MM.1S (cell line): ENCODE data around the gene DCHS2.

Source experiments
- DNase-seq: peaks from one replicate; pipeline ENCODE4 v3.0.0-alpha.2; 2015
- H2AFZ ChIP-seq: fragments of 300-600 bp; sonication (generic); 2 replicates; pipeline ENCODE4 v1.6.0; 2016; ENCODE audit warnings: antibody characterized with exemption, low read length
- H3F3A ChIP-seq: fragments of 300-600 bp; sonication (generic); 2 replicates; pipeline ENCODE4 v1.6.1; 2016; ENCODE audit warnings: mild to moderate bottlenecking, antibody characterized with exemption, low read length, moderate library complexity, mixed read lengths; ENCODE audit not compliant: insufficient read depth
- H3K27ac ChIP-seq: fragments of 300-600 bp; sonication (generic); 2 replicates; pipeline ENCODE4 v1.5.1; 2016; ENCODE audit warnings: mild to moderate bottlenecking, low read length
- H3K27me3 ChIP-seq: fragments of 300-600 bp; sonication (generic); replicated peaks from 2 replicates; pipeline ENCODE4 v1.6.0; 2016; ENCODE audit warnings: low read length; ENCODE audit not compliant: insufficient read depth
- H3K36me3 ChIP-seq: fragments of 300-600 bp; sonication (generic); replicated peaks from 2 replicates; pipeline ENCODE4 v1.6.1; 2016; ENCODE audit warnings: mild to moderate bottlenecking, low read length, mixed read lengths; ENCODE audit not compliant: insufficient read depth
- H3K4me1 ChIP-seq: fragments of 300-600 bp; sonication (generic); 2 replicates; pipeline ENCODE4 v1.6.1; 2016; ENCODE audit warnings: low read length, mixed read lengths
- H3K4me2 ChIP-seq: fragments of 300-600 bp; sonication (generic); 2 replicates; pipeline ENCODE4 v1.6.0; 2016; ENCODE audit warnings: low read depth, low read length
- H3K4me3 ChIP-seq: fragments of 300-600 bp; sonication (generic); 2 replicates; pipeline ENCODE4 v1.5.1; 2016; ENCODE audit warnings: low read length, mixed read lengths
- H3K79me2 ChIP-seq: fragments of 300-600 bp; sonication (generic); 2 replicates; pipeline ENCODE4 v1.6.1; 2016; ENCODE audit warnings: mixed run types, low read length, mixed read lengths
- H3K9ac ChIP-seq: fragments of 300-600 bp; sonication (generic); 2 replicates; pipeline ENCODE4 v1.6.1; 2016; ENCODE audit warnings: low read length, mixed read lengths
- H3K9me2 ChIP-seq: fragments of 300-600 bp; sonication (generic); replicated peaks from 2 replicates; pipeline ENCODE4 v1.6.1; 2016; ENCODE audit warnings: mild to moderate bottlenecking, low read length, mixed read lengths; ENCODE audit not compliant: insufficient read depth
- H3K9me3 ChIP-seq: fragments of 300-600 bp; sonication (generic); replicated peaks from 2 replicates; pipeline ENCODE4 v1.6.1; 2016; ENCODE audit warnings: mild to moderate bottlenecking, low read length, mixed read lengths; ENCODE audit not compliant: insufficient read depth
- H4K20me1 ChIP-seq: fragments of 300-600 bp; sonication (generic); 2 replicates; pipeline ENCODE4 v1.6.1; 2016; ENCODE audit warnings: mild to moderate bottlenecking, low read length, moderate library complexity, mixed read lengths; ENCODE audit not compliant: insufficient read depth
- CTCF ChIP-seq: fragments of 300-600 bp; sonication (generic); IDR thresholded peaks from 2 replicates; pipeline ENCODE4 v1.5.1; 2016; ENCODE audit warnings: antibody characterized with exemption, low read length, mixed read lengths
- EZH2 ChIP-seq: fragments of 300-600 bp; sonication (generic); optimal IDR thresholded peaks from 2 replicates; pipeline ENCODE3; 2017; ENCODE audit warnings: low read depth, mild to moderate bottlenecking, antibody characterized with exemption, low read length, mixed read lengths
- EZH2phosphoT487 ChIP-seq: fragments of 300-600 bp; sonication (generic); IDR thresholded peaks from 2 replicates; pipeline ENCODE4 v1.6.1; 2018; ENCODE audit warnings: antibody characterized with exemption, low read length

Gene DCHS2

DNA sequence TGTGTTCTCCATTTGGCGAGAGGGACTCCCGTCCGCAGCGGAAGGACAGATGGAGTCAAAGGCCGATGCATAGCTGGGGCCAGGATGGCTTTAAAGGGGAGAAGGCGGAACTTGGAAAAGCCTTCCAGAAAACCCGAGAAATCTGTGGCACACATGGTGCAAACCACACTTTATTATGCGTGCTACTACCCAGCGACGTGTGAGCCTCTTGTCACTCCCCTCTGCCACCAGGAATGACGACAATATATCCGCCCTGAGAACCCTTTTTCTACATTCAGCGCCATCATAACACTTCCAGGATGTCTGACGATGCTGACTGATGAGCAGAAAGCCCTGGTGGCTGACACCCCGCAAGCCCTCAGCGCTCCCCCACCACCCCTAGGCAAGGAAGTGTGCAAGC lies 689 bp upstream of the DCHS2 start:
- H3K27ac ChIP-seq, result no peak overlapping the region
- no peak overlapping the region for H2AFZ ChIP-seq
- no peaks in the 10 kb centered on the region for H3K27me3 ChIP-seq
- no peak for DNase-seq
- no peaks in the 10 kb centered on the region for H3F3A ChIP-seq
- no peaks in the 10 kb centered on the region for H3K4me1 ChIP-seq
- no peaks in the 10 kb centered on the region for H4K20me1 ChIP-seq
- no peak overlapping the region for H3K4me2 ChIP-seq
- no peak for TF ChIP-seq EZH2phosphoT487
- no peak for TF ChIP-seq CTCF
- H3K36me3 ChIP-seq, result no peaks in the 10 kb centered on the region
- H3K9me2 ChIP-seq, result no peaks in the 10 kb centered on the region
- no peaks in the 10 kb centered on the region for H3K79me2 ChIP-seq
- H3K9ac ChIP-seq, result no peak overlapping the region
- no peaks in the 10 kb centered on the region for H3K9me3 ChIP-seq
- no peak overlapping the region for H3K4me3 ChIP-seq

GRCh38 chr4:154490583-154491340 lies 837 bp downstream of the DCHS2 start:
- Histone ChIP-seq H3K9me2 (no peaks in the 10 kb centered on the region), H2AFZ (no peak overlapping the region), H3F3A (no peaks in the 10 kb centered on the region), H3K4me1 (no peaks in the 10 kb centered on the region), H4K20me1 (no peaks in the 10 kb centered on the region), H3K36me3 (no peaks in the 10 kb centered on the region), H3K4me2 (no peak overlapping the region), H3K27ac (no peak overlapping the region), H3K4me3 (no peak overlapping the region), H3K79me2 (no peaks in the 10 kb centered on the region), H3K9ac (no peak overlapping the region), H3K9me3 (no peaks in the 10 kb centered on the region), H3K27me3 (no peaks in the 10 kb centered on the region)
- TF ChIP-seq CTCF, result no peak
- TF ChIP-seq EZH2, result no peak
- TF ChIP-seq EZH2phosphoT487, result no peak
- DNase-seq, result no peak

GRCh38 chr4:154490234-154490582 lies 1.4 kb downstream of the DCHS2 start:
- Histone ChIP-seq H3K4me1 (no peaks in the 10 kb centered on the region), H3K79me2 (no peaks in the 10 kb centered on the region), H3K4me3 (no peak overlapping the region), H3K4me2 (no peak overlapping the region), H3K27me3 (no peaks in the 10 kb centered on the region), H3F3A (no peaks in the 10 kb centered on the region), H3K9me3 (no peaks in the 10 kb centered on the region), H3K36me3 (no peaks in the 10 kb centered on the region), H3K27ac (no peak overlapping the region), H4K20me1 (no peaks in the 10 kb centered on the region), H3K9me2 (no peaks in the 10 kb centered on the region), H3K9ac (no peak overlapping the region), H2AFZ (no peak overlapping the region)
- no peak for DNase-seq
- no peak for TF ChIP-seq EZH2phosphoT487

GRCh38 chr4:154489558-154490233 lies 1.9 kb downstream of the DCHS2 start:
- Histone ChIP-seq H2AFZ (no peak overlapping the region), H3K36me3 (no peaks in the 10 kb centered on the region), H3K9me2 (no peaks in the 10 kb centered on the region), H3K4me2 (no peak overlapping the region), H3K27me3 (no peaks in the 10 kb centered on the region), H3K27ac (no peak overlapping the region), H3K9ac (no peak overlapping the region), H3K4me1 (no peaks in the 10 kb centered on the region), H3K4me3 (no peak overlapping the region), H4K20me1 (no peaks in the 10 kb centered on the region), H3F3A (no peaks in the 10 kb centered on the region), H3K9me3 (no peaks in the 10 kb centered on the region), H3K79me2 (no peaks in the 10 kb centered on the region)
- TF ChIP-seq EZH2phosphoT487 (no peak), EZH2 (no peak), CTCF (no peak)
- no peak for DNase-seq
